Measurements from ENCODE around the gene MYADML2. TPM values are rescaled to one million over a fixed set of nuclear protein-coding genes. Genes with fewer than 3 reads are reported as not detected.

MYADML2 gene
- total and polyA plus RNA-seq, 11 donors = 0.19 to 11.2 (median 3.9) TPM

- Histone ChIP-seq H3K27ac (no peak overlapping the region), H3K27me3 (peaks cover 0 to 45% (median 5%) of the 10 kb centered on the region in 9 donors), H3K4me1 (peaks cover 0 to 28% (median 17%) of the 10 kb centered on the region in 12 donors), H3K9me3 (peaks cover 0 to 9% (median 2%) of the 10 kb centered on the region in 12 donors), H3K36me3 (no peaks in the 10 kb centered on the region), H3K4me3 (no peak overlapping the region)
- TF ChIP-seq POLR2A (IDR thresholded peaks at IDR 0.05) = no peak
- TF ChIP-seq, protein P1, sequence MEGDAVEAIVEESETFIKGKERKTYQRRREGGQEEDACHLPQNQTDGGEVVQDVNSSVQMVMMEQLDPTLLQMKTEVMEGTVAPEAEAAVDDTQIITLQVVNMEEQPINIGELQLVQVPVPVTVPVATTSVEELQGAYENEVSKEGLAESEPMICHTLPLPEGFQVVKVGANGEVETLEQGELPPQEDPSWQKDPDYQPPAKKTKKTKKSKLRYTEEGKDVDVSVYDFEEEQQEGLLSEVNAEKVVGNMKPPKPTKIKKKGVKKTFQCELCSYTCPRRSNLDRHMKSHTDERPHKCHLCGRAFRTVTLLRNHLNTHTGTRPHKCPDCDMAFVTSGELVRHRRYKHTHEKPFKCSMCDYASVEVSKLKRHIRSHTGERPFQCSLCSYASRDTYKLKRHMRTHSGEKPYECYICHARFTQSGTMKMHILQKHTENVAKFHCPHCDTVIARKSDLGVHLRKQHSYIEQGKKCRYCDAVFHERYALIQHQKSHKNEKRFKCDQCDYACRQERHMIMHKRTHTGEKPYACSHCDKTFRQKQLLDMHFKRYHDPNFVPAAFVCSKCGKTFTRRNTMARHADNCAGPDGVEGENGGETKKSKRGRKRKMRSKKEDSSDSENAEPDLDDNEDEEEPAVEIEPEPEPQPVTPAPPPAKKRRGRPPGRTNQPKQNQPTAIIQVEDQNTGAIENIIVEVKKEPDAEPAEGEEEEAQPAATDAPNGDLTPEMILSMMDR (IDR thresholded peaks at IDR 0.05) = no peak
- no peak for ATAC-seq
- intact Hi-C loops (cut with DNase I) = loop anchor here in 1 of 10 donors (10.0 kb wide), 1 partner anchor 186 kb away; no protein-coding TSS in a partner anchor
- 86 to 88% (median 87%) methylated on average over 11 to 12 of the region's 12 CpGs for WGBS, 4 donors
- DNase-seq = no peak
These were observed 22.1 kb upstream of the MYADML2 start for GRCh38 chr17:81968850-81969812.

- DNase-seq (no peak), ATAC-seq (no peak)
- Histone ChIP-seq H3K27ac (no peak overlapping the region), H3K36me3 (no peaks in the 10 kb centered on the region), H3K4me3 (peak overlapping the region in 8 of 12 donors; percentile 1 to 22 (median 7)), H3K9me3 (peaks cover 0 to 3% (median under 1%) of the 10 kb centered on the region in 12 donors), H3K27me3 (peaks cover 0 to 52% (median 8%) of the 10 kb centered on the region in 9 donors), H3K4me1 (peaks cover 0 to 28% (median 17%) of the 10 kb centered on the region in 12 donors)
- 73 to 87% (median 74%) methylated on average over 7 of the region's 7 CpGs for WGBS, 4 donors
- TF ChIP-seq, protein P1 (IDR thresholded peaks at IDR 0.05) = no peak
- no peak for TF ChIP-seq POLR2A (IDR thresholded peaks at IDR 0.05)
- intact Hi-C loops (cut with DNase I) = loop anchor here in 1 of 10 donors (10.0 kb wide), 1 partner anchor 186 kb away; no protein-coding TSS in a partner anchor
These were observed 21.3 kb upstream of the MYADML2 start for GRCh38 chr17:81968396-81968745.

DNA sequence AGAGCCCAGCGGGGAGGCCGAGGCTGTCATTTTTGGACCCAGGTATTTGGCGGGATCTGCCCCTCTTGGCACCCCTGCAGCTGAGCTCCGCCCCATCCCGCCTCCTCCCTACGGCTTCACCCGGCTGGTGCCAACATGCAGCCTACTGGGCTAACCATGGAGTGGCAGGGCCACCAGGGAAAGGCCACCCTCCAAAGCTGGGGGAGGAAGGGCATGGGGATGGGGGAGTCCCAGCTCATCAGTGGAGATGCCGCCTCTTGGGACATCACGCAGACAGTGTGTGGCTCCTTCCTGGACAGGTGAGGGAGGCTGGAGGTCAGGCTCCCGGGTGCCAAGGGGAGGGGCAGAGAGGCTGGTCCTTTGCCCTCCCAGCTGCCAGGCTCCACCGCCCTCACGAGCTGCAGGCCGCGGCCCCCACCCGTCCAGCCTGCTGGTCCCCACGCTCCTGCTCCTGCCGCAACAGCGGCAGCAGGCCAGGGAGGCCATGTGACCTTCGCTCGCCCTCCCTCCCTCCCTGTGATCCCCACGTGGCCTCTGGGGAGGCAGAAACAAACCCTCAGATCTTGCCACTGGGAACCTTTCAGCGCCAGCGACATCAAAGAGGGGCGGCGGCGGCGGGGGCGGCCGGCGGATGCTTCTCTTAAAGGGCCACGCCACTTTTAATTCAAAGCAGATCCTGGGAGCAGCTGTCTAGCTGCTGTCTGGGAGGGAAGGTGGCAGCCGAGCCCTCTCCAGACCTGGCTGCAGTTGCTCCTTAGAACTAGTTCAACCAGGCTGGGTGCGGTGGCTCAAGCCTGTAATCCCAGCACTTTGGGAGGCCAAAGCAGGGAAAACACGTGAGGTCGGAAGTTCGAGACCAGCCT is 20.7 kb upstream of the MYADML2 start:
- peaks cover 0 to 28% (median 17%) of the 10 kb centered on the region in 12 donors for H3K4me1 ChIP-seq
- no peaks in the 10 kb centered on the region for H3K36me3 ChIP-seq
- WGBS, 4 donors = 9 to 15% (median 14%) methylated on average over 15 to 36 of the region's 36 CpGs
- no peak overlapping the region for H3K27ac ChIP-seq
- peak overlapping the region in 9 of 12 donors; percentile 1 to 22 (median 8) for H3K4me3 ChIP-seq
- H3K9me3 ChIP-seq = no peaks in the 10 kb centered on the region
- peaks cover 0 to 58% (median 14%) of the 10 kb centered on the region in 9 donors for H3K27me3 ChIP-seq
- TF ChIP-seq POLR2A (IDR thresholded peaks at IDR 0.05) = no peak
- TF ChIP-seq, protein P1 (IDR thresholded peaks at IDR 0.05) = no peak
- peak; percentile 83 to 89 (median 84) for DNase-seq
- intact Hi-C loops (cut with DNase I) = loop anchor here in 1 of 10 donors (10.0 kb wide), 1 partner anchor 187 kb away; no protein-coding TSS in a partner anchor
- peak; percentile 77 to 93 (median 88) for ATAC-seq
